Right ventricle myocardium superior (tissue), 1 donor: ENCODE data around the gene SCAMP5. TPM values are rescaled to one million over a fixed set of nuclear protein-coding genes. Genes with fewer than 3 reads are reported as not detected.

Experiments used
- ATAC-seq: fragments of 200-7000 bp; cut with Tn5 transposase; one replicate; pipeline ENCODE4 v1.9.1; 2020; ENCODE audit warnings: mild to moderate bottlenecking; ENCODE audit not compliant: poor library complexity
- DNase-seq: peaks from one replicate; pipeline ENCODE4 v3.0.0-alpha.2; 2020
- intact Hi-C: fragments of 100-400 bp; cut with DNase I; formaldehyde crosslinking; loops from one replicate; pipeline ENCODE4 v1.11.2; 2022
- long read RNA-seq: library from polyadenylated mRNA; unstranded; transcript quantifications from one replicate; pipeline ENCODE4 v2.0.0, GENCODE V29; 2021
- total RNA-seq: library from RNA; stranded (reverse); fragmentation: NEBNext Ultra II Directional; extraction: Animal tissue kit (Norgen Biotek cat#: 25700); gene quantifications from one replicate; pipeline ENCODE4 v1.2.1, GENCODE V29; 2021
- donor health status: DM: no; HTN: yes; CAD: no; lungs with severe emphysema.

Gene SCAMP5
- total RNA-seq = 1.2 TPM
- long read RNA-seq, partial matches to known transcripts = 0 of 1 reads
- long read RNA-seq, other reads (novel, unspliced or antisense) = 1 of 1 reads

- ATAC-seq = peak; percentile 97
- intact Hi-C loops = no loop called here
- peak; percentile 93 for DNase-seq
These were observed at the start of gene SCAMP5 for GRCh38 chr15:74995182-74995778. Gene SCAMP5, plus strand, starts transcription at chr15:74995563. Its CDS starts 16,277 bp downstream, at chr15:75011840.

GRCh38 chr15:74950078-74950908 is 45.1 kb upstream of the SCAMP5 start:
- ATAC-seq (peak; percentile 81), DNase-seq (peak; percentile 60)
- intact Hi-C loops = loop anchor here (2.0 to 10.0 kb wide), 3 partner anchors 179 to 315 kb away; partner anchors contain the start of gene C15orf39

GRCh38 chr15:74951006-74951405 is 44.4 kb upstream of the SCAMP5 start:
- ATAC-seq = no peak
- DNase-seq = no peak
- intact Hi-C loops = loop anchor here (2.0 to 10.0 kb wide), 3 partner anchors 180 to 316 kb away; partner anchors contain the start of gene C15orf39

GRCh38 chr15:74954515-74954914 is 40.8 kb upstream of the SCAMP5 start:
- ATAC-seq (no peak), DNase-seq (peak; percentile 50)
- intact Hi-C loops = loop anchor here (10.0 kb wide), 2 partner anchors 250 to 320 kb away; partner anchors contain the start of gene C15orf39

- DNase-seq = no peak
- ATAC-seq = no peak
- intact Hi-C loops = loop anchor here (10.0 kb wide), 2 partner anchors 250 to 320 kb away; partner anchors contain the start of gene C15orf39
These were observed 40.3 kb upstream of the SCAMP5 start for GRCh38 chr15:74955017-74955416.

GRCh38 chr15:74955796-74956647 is 39.3 kb upstream of the SCAMP5 start:
- intact Hi-C loops = loop anchor here (10.0 kb wide), 2 partner anchors 249 to 321 kb away; partner anchors contain the start of gene C15orf39
- ATAC-seq = peak; percentile 78
- DNase-seq = peak; percentile 90

- ATAC-seq (peak; percentile 91), DNase-seq (peak; percentile 90)
- intact Hi-C loops = loop anchor here (10.0 kb wide), 2 partner anchors 248 to 322 kb away; partner anchors contain the start of gene C15orf39
These were observed 38.5 kb upstream of the SCAMP5 start, which contains the start of gene RPP25 for GRCh38 chr15:74956648-74957475. Gene RPP25, minus strand, starts transcription at chr15:74956772. Its CDS starts 189 bp downstream, at chr15:74956583.

- ATAC-seq (no peak), DNase-seq (no peak)
- intact Hi-C loops = loop anchor here (10.0 kb wide), 2 partner anchors 247 to 323 kb away; partner anchors contain the start of gene C15orf39
These were observed 37.8 kb upstream of the SCAMP5 start for GRCh38 chr15:74957476-74958035.

GRCh38 chr15:74958320-74958907 is 36.9 kb upstream of the SCAMP5 start:
- peak; percentile 82 for DNase-seq
- intact Hi-C loops = loop anchor here (10.0 kb wide), 2 partner anchors 246 to 324 kb away; partner anchors contain the start of gene C15orf39
- peak; percentile 36 for ATAC-seq

GRCh38 chr15:74958908-74959585 is 36.3 kb upstream of the SCAMP5 start:
- DNase-seq (no peak), ATAC-seq (no peak)
- intact Hi-C loops = loop anchor here (10.0 kb wide), 2 partner anchors 246 to 324 kb away; partner anchors contain the start of gene C15orf39

- intact Hi-C loops = loop anchor here (10.0 kb wide), 2 partner anchors 245 to 325 kb away; partner anchors contain the start of gene C15orf39
- no peak for DNase-seq
- no peak for ATAC-seq
These were observed 35.8 kb upstream of the SCAMP5 start for GRCh38 chr15:74959586-74959939.

GRCh38 chr15:74960286-74960685 is 35.1 kb upstream of the SCAMP5 start:
- ATAC-seq (no peak), DNase-seq (no peak)
- intact Hi-C loops = no loop called here

GRCh38 chr15:74960995-74961588 is 34.3 kb upstream of the SCAMP5 start:
- no peak for DNase-seq
- no peak for ATAC-seq
- intact Hi-C loops = no loop called here

- ATAC-seq (no peak), DNase-seq (no peak)
- intact Hi-C loops = no loop called here
These were observed 33.7 kb upstream of the SCAMP5 start for GRCh38 chr15:74961616-74962015.

- no peak for DNase-seq
- ATAC-seq = no peak
- intact Hi-C loops = no loop called here
These were observed 33.1 kb upstream of the SCAMP5 start for GRCh38 chr15:74962219-74962618.

GRCh38 chr15:74962671-74963070 is 32.7 kb upstream of the SCAMP5 start:
- ATAC-seq (no peak), DNase-seq (no peak)
- intact Hi-C loops = no loop called here
